SK-N-SH treated with all-trans-retinoic acid at 6 μM for 48 hours (cell line): ENCODE measurements around the gene CCDC57.

ENCODE experiments used
- ATAC-seq: fragments of 200-7000 bp; cut with Tn5 transposase; 3 replicates; pipeline ENCODE4 v1.9.1; 2020; ENCODE audit warnings: mild to moderate bottlenecking, moderate library complexity
- ARNTL ChIP-seq: fragments of 450-650 bp; formaldehyde crosslinking; IDR thresholded peaks from 2 replicates; pipeline ENCODE4 v1.5.0; 2020; ENCODE audit warnings: low read depth, mild to moderate bottlenecking, moderate library complexity, borderline replicate concordance
- CSDC2 ChIP-seq: fragments of 250-450 bp; sonication (Bioruptor Pico); IDR thresholded peaks from 2 replicates; pipeline ENCODE4 v1.5.0; 2020; ENCODE audit warnings: mild to moderate bottlenecking, moderate library complexity
- CSRNP3 ChIP-seq: fragments of 250-450 bp; sonication (Bioruptor Pico); IDR thresholded peaks from 2 replicates; pipeline ENCODE4 v1.5.1; 2021; ENCODE audit warnings: mild to moderate bottlenecking, moderate library complexity
- ESRRG ChIP-seq: fragments of 250-450 bp; sonication (Bioruptor Pico); IDR thresholded peaks from 2 replicates; pipeline ENCODE4 v1.6.1; 2021; ENCODE audit warnings: mild to moderate bottlenecking
- GLIS3 ChIP-seq: fragments of 250-450 bp; sonication (Bioruptor Pico); IDR thresholded peaks from 2 replicates; pipeline ENCODE4 v1.5.0; 2020; ENCODE audit warnings: mild to moderate bottlenecking, moderate library complexity
- ISL1 ChIP-seq: fragments of 250-450 bp; sonication (Bioruptor Pico); IDR thresholded peaks from 2 replicates; pipeline ENCODE4 v2.1.2; 2022; ENCODE audit warnings: mild to moderate bottlenecking, moderate library complexity
- OSR1 ChIP-seq: fragments of 250-450 bp; sonication (Bioruptor Pico); IDR thresholded peaks from 2 replicates; pipeline ENCODE4 v1.8.0; 2022; ENCODE audit warnings: moderate library complexity, mild to moderate bottlenecking, inconsistent platforms
- PATZ1 ChIP-seq: fragments of 250-450 bp; sonication (Bioruptor Pico); IDR thresholded peaks from 2 replicates; pipeline ENCODE4 v1.8.0; 2020; ENCODE audit warnings: mild to moderate bottlenecking, moderate library complexity, borderline replicate concordance
- PPARA ChIP-seq: fragments of 250-450 bp; sonication (Bioruptor Pico); IDR thresholded peaks from 2 replicates; pipeline ENCODE4 v1.5.0; 2020; ENCODE audit warnings: mild to moderate bottlenecking, borderline replicate concordance
- SNAI2 ChIP-seq: fragments of 250-450 bp; sonication (Bioruptor Pico); IDR thresholded peaks from 2 replicates; pipeline ENCODE4 v1.5.0; 2020; ENCODE audit warnings: mild to moderate bottlenecking, moderate library complexity
- TCF4 ChIP-seq: fragments of 250-450 bp; sonication (Bioruptor Pico); IDR thresholded peaks from 2 replicates; pipeline ENCODE4 v1.8.0; 2021; ENCODE audit warnings: mild to moderate bottlenecking, moderate library complexity, borderline replicate concordance
- TOX ChIP-seq: fragments of 250-450 bp; sonication (Bioruptor Pico); IDR thresholded peaks from 2 replicates; pipeline ENCODE4 v1.8.0; 2021; ENCODE audit warnings: mild to moderate bottlenecking, moderate library complexity, borderline replicate concordance
- ZFP3 ChIP-seq: fragments of 250-450 bp; sonication (Bioruptor Pico); IDR thresholded peaks from 2 replicates; pipeline ENCODE4 v1.5.0; 2020; ENCODE audit warnings: mild to moderate bottlenecking, moderate library complexity
- ZNF565 ChIP-seq: fragments of 450-650 bp; formaldehyde crosslinking; conservative IDR thresholded peaks from 2 replicates; pipeline ENCODE4 v1.5.0; 2020; ENCODE audit warnings: low read depth, mild to moderate bottlenecking, moderate library complexity
- ZNF70 ChIP-seq: fragments of 450-650 bp; formaldehyde crosslinking; IDR thresholded peaks from 2 replicates; pipeline ENCODE4 v1.5.0; 2020; ENCODE audit warnings: mild to moderate bottlenecking, moderate library complexity
- TF ChIP-seq, protein P1 (sequence below): fragments of 250-450 bp; sonication (Bioruptor Pico); IDR thresholded peaks from 2 replicates; pipeline ENCODE4 v1.8.0; 2021; ENCODE audit warnings: low read depth, mild to moderate bottlenecking, moderate library complexity, borderline replicate concordance

Gene CCDC57

GRCh38 chr17:82245134-82246039 lies 32.7 kb upstream of the CCDC57 start:
- TF ChIP-seq, protein P1, sequence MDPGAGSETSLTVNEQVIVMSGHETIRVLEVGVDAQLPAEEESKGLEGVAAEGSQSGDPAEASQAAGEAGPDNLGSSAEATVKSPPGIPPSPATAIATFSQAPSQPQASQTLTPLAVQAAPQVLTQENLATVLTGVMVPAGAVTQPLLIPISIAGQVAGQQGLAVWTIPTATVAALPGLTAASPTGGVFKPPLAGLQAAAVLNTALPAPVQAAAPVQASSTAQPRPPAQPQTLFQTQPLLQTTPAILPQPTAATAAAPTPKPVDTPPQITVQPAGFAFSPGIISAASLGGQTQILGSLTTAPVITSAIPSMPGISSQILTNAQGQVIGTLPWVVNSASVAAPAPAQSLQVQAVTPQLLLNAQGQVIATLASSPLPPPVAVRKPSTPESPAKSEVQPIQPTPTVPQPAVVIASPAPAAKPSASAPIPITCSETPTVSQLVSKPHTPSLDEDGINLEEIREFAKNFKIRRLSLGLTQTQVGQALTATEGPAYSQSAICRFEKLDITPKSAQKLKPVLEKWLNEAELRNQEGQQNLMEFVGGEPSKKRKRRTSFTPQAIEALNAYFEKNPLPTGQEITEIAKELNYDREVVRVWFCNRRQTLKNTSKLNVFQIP (CRISPR knock-in tag): no peak
- TF ChIP-seq ESRRG (CRISPR knock-in tag) (no peak), ARNTL (CRISPR knock-in tag) (no peak), PPARA (CRISPR knock-in tag) (no peak), OSR1 (no peak), CSDC2 (CRISPR knock-in tag) (no peak), CSRNP3 (no peak), SNAI2 (CRISPR knock-in tag) (no peak)
- ATAC-seq: no peak

GRCh38 chr17:82244413-82245133 lies 31.9 kb upstream of the CCDC57 start:
- ATAC-seq: peak; percentile 4; the same call in 1 of the 3 replicates
- TF ChIP-seq TCF4 (CRISPR knock-in tag): no peak
- TF ChIP-seq SNAI2 (CRISPR knock-in tag): no peak
- no peak for TF ChIP-seq PPARA (CRISPR knock-in tag)

DNA sequence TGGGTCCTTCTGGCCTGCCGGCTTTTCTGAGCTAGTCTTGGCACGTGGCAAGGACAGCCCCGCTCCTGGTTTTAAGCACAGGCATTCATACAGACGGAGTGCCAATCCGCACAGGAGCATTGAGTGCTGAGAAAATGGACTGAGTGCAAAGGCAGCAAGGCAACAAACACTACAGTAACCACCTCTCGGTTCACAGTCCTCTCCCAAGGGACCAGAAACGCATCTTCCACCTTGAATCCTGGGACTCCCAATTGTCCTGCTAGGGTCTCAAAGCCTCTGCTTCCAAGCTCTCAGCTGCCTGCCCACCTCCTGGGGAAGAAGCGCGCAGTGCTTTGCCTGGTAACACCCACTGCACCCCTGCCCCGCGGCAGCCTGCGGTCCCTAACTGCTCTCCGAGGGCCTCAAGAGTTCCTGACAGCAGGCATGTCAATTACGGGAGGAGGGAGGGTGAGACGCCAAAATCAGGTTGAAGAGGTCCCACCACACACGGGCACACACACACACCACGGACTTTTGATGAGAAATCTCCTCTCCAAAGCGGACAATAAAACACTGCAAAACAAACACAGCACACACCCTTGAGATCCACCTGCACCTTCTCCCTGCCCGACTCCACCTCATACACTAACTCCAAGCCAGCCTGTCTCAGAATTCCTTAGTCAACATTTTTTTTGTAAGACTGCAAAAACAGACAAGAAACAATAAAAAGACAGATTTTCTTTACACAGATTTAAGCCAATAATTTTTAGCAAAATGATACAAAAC lies 31.2 kb upstream of the CCDC57 start:
- TF ChIP-seq ZNF70 (no peak), ISL1 (CRISPR knock-in tag) (no peak)
- ATAC-seq: no peak

- TF ChIP-seq TOX (CRISPR knock-in tag): no peak
- TF ChIP-seq OSR1: 0 out of 2 replicates have a peak, but pooled peaks have one; percentile 25
- TF ChIP-seq PATZ1 (CRISPR knock-in tag): 0 out of 2 replicates have a peak, but pooled peaks have one; percentile 11
- peak; percentile 1 for ATAC-seq
Observed at GRCh38 chr17:82242977-82243647, 30.5 kb upstream of the CCDC57 start.

- no peak for TF ChIP-seq CSDC2 (CRISPR knock-in tag)
- no peak for TF ChIP-seq ZNF565 (CRISPR knock-in tag)
- TF ChIP-seq TCF4 (CRISPR knock-in tag): no peak
- no peak for TF ChIP-seq GLIS3 (CRISPR knock-in tag)
- no peak for TF ChIP-seq ZFP3 (CRISPR knock-in tag)
- no peak for ATAC-seq
Observed at GRCh38 chr17:82242698-82242976, 30.0 kb upstream of the CCDC57 start.
